HG03432 (cell line): ENCODE measurements around the gene RNGTT.

Experiments
- ATAC-seq: cut with Tn5 transposase; IDR thresholded peaks from one replicate; pipeline ENCODE4 v1.9.1; 2021; ENCODE audit warnings: mild to moderate bottlenecking, moderate library complexity; ENCODE audit not compliant: unreplicated experiment

Gene RNGTT

DNA sequence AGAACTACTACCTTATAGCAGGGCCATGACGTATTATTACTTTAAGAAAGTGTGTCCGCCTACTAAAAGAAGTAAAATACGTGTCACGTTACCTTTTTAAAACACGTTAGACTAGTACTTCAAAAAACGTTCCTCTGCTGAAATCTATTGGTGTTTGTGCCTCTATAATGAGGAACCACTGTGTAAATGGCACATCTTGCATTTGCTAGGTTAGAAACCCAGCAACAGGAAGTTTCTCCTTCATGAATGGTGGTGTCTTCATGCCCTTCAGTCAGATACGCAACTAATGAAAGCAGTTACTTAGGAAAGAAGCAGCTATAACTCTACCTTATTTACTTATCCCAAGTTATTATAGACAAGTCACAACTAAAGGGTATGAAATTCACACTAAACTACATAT is 343.5 kb downstream of the RNGTT start:
- ATAC-seq, result no peak

DNA sequence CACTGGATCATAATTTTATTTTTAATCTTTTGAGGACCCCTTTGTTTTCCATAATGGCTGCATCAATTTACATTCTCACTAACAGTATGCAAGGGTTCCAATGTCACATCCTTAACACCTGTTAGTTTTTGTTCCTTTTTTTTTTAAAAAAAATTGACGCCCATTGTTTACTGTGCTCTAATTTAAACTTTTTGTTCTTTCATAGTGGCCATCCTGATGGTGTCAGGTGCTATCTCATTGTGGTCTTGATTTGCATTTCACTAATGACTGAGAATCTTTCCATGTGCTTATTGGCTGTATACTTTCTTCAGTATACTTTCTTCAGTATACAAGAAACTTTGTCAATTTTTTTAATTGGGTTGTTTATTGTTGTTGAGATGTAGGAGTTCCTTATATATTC is 347.0 kb downstream of the RNGTT start:
- ATAC-seq, result no peak

DNA sequence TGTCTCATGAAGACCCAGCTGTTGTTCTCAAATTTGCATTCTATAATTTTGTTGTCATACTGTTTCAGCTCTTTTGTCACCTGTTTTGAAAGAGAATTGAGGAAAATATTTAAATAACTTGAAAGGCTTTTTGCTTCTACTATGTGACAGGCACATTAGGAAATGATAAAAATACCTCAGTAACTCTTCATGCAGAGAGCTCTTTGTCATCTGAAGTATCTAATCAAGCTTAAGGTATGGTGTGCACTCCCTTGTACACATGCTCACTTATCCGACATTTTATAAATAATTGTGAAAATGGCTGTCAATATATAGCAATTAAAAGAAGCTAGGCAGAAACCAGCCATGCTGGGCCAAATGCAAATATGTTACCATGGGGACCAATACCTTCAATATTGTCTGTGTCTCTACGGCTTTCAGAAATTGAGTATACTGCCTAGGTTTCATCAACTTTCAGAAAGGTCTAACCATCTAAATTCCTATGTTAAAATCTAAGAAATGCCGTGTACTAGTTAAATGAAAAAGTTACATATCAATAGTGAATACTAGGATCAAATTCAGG is 349.0 kb downstream of the RNGTT start:
- no peak for ATAC-seq

DNA sequence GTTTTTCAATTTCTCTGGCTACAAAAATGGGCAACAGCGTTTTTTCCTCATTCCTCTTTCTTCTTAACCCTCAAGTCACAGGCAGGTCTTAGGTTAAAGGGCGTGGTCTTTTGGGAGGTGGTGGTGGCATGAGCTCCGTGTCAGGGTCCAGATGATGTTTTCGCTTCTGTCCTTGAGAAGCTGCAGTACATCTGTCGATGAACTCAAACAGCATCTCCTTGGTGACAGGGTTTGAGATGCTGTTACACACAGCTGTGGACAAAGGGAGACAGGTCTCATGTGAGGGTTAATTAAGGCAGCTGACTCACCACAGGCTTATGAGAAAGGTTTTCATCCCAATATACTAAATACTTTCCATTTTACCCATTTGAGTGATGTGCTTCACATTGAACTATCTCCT is 350.8 kb downstream of the RNGTT start:
- no peak for ATAC-seq

DNA sequence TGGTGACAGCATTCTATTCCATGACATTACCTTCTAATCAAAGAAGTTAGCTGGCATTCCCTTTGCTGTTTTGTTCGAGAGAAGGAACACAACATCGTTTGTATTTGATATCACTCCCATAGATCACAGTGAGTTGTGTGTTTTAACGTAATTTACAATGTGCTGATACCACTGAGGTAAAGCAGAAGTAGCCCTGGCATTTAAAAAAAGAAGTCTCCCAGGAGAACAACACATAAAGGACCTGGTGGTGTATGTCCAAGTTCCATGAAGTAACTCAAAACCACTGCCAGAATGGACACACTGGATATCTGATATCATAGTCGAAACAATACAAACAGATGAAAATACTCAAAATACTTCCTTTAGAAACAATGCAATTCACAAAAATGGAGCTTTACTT is 351.7 kb downstream of the RNGTT start:
- ATAC-seq, result no peak

DNA sequence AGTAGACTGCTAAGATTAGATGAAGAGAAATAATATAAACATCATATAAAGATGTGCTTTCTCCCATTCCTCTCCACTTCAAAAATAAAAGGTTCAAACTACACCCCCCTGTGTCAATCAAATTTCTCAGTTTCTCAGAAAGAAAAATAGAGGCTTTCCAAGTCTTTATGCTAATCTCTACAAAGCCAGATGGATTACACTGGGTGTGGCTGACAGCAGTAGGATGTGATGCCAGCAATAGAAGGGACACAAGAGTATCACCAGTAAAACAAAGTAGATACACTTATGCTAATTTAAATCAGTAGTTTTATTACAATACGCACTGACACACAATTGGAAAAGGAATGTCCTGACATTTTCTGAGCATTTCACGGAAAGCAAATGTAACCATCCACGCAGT is 353.4 kb downstream of the RNGTT start:
- no peak for ATAC-seq

DNA sequence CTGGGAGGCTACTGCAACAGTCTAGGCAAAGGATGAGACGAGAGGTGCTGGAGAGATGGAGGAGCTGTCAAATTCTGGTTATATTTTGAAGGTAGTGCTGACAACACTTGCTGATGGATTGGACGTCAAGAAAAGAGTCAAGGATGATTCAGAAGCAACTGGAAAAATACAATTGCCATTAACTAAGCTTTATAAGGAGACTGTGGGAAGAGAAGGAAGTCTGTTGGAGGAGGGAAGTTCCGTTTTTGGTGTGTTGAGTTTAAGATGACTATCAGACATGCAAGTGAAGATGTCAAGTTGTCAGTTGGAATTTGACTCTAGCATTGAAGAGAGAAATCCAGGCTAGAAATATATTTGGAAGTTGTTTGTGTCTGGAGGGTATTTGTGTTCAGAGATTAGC is 358.1 kb downstream of the RNGTT start:
- ATAC-seq, result no peak

DNA sequence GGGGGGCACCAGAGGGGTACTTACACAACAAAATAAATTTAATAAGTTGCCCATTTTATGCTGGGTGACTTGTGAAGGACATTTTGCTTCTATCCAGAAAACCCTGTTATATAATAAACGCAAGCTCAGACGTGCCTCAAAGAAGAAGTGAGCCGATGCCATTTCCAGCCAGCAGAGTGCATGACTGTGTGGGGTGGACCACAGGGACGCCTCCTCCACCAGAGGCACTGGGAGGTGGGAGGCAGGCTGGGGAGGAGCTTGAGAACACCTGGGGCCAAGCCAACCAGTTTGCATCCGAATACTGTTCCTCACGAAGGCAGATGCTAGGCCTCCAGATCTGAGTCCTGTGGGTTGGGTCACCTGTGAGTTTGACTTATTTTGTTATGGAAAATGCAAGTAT is 363.8 kb downstream of the RNGTT start:
- ATAC-seq, result no peak

DNA sequence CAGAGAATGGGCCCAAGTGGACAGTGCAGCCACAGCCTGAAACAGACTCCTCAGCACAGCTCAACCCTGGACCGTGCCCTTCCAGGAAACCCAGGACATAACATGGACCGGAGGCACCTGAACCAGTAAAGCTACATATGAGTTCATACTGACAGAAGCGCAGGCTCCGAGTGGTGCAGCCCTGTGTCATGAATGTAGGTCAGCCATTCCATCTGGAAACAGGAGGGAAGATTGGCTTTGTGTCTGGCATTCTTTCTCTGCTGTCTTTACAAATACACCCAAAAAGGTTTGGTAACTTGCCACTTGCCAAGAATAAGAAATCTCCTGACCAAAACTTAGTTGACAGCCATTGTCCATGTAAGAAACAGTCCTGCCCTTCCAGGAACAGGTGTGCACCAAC is 366.6 kb downstream of the RNGTT start:
- ATAC-seq, result no peak

DNA sequence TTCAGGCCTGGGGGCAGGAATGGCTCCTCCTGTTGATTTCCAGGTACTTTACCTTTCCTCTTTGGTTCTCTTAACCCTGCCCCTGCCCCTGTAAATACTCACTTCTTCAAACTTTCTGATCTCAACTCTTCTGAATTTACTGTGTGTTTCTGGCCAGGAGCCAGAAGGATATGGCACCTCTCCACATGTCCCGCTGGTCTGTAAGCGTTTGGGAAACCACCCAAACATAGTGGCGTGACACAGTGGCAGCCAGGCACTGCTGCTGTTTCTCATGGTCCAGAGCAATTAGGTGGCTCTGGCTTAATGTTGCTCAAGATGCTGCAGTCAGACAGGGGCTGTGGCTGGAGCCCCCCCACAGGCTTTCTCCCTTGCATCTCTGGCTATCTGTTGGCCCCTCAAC is 374.5 kb downstream of the RNGTT start:
- peak; percentile 54 for ATAC-seq

DNA sequence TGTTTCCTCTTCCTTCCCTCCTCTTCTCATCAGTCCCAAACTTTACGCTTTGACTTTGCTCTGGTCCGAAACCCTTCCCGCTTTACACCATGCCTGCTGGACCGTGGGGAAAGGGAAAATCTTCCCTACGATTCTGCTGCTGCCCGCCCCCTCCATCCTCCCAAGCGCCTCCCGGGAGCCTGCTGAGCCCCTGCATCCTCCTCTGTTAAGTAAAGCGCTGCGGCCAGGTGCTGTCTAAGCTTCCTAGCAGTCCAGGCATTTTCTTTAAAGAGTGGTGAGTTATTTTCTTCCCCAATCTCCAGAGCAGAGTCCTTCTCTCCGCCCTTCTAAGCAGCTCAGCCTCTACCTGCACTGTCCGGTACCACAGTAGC is 376.3 kb downstream of the RNGTT start:
- ATAC-seq, result no peak

DNA sequence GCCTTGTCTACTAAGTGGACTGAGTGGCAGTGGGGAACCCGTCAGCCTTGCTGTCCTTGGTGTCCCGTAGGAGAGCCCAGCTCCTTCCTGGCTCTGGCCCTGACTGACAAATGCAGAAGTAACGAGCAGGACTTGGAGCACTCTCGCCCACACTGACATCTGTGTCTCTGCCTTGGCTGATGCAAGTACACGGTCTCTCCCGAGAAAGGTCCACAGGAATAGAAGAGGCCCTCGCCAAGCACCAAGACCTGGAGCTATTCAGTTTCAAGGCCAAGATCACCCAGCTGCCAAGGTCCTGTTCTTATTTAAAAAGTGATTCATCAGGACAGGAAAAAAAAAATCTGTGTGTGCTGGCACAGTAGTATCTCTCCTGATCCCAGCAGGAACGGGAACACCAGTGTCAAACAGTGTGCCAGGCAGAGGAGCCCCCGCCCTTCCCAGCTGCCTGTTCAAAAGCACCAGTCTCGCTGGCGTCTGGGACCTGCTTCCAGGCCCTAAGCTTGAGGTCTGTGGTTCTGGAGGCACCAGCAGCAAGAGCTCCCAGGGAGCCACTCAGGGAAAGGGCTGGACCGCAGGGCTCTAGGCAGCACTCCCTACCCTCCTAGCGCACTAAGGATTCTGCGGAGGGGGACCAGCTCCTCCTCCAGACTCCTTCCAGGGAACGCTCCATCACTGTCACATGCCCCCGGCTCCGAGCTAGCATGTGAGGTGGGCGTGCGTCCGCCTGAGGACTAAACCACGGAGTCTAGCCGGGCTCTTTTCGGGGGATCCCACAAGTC is 376.9 kb downstream of the RNGTT start:
- no peak for ATAC-seq

DNA sequence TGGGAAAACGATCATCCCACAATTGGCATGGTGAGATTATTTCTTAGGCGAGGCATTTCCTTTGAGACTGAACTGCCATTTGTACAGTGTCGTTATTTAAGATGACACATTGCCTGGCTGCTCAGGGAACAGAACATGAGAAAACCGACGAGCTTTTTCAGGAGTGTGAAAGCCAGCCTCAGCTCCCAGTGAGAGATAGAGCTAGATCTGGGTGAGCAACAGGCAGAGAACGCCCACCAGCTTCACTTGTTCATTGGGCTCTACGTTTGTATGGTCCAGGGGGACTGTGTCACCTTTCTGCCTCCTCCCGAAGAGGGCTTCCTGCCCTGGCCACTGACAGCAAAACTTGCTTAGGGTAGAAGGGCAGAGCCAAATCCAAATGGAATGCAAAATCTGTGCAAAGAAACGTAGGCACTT is 378.1 kb downstream of the RNGTT start:
- no peak for ATAC-seq

DNA sequence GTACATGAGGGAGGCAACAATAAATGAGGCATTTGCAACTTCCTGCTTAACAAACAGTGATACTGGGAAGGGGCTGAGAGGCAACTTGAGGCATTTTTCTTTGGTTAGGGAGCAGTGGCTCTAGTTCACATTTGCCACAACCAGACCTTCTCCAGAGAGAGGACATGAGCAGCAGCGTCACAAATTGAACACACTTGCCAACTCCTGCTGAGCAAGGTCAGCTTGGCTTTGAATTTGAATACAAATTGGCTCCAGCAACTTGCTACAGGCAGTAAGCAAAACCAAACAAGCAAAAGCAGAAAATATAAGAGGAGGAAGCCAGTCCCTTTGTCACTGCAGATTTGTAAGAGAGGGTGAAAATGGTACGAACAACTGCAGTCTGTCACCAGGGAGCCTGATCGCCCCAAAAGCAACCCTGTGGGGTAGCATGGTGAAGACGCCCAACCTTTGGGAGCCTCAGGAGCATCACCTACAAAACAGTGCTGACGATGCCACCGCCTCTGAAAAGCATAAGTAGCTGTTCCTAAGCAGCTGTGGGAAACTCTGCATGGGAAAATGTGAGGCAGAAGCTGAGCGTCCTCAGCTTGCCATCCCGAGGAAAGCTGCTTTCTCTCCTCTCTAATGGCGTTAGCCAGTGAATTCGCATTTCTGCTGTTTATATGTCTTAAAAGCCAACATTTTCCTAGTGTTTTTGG is 378.7 kb downstream of the RNGTT start:
- no peak for ATAC-seq

DNA sequence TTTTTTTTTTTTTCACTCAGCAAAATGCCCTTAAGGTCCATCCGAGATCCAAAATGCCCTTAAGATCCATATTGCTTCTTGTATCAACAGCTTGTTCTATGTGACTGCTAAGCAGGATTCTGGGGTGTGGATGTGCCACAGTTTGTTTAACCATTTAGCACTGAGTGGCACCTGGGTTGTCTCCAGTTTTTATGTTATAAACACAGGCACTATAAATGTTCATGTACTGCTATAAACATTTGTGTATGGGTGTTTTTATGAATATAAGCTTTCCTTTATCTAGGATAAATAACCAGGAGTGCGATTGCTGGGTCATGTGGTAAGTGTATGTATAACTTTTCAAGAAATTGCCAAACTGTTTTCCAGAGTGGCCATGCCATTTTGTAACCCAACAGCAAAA is 386.0 kb downstream of the RNGTT start:
- ATAC-seq, result no peak

DNA sequence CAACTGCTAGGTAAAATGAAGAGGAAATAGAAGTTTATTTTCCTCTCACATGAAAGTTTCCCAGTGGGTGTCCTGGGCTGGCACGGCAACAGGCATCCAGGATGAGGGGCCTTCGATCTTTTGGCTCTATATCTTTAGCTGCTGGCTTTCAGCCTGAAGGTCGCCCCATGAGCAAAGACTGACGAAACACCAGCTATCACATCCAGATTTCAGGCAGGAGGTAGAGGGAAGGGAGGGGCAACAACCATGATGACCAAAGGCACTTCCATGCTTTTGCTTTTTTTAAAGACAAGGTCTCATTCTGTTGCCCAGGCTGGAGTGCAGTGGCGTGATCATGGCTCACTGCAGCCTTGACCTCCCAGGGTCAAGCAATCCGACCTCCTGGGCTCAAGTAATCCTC is 387.9 kb downstream of the RNGTT start:
- ATAC-seq, result no peak

DNA sequence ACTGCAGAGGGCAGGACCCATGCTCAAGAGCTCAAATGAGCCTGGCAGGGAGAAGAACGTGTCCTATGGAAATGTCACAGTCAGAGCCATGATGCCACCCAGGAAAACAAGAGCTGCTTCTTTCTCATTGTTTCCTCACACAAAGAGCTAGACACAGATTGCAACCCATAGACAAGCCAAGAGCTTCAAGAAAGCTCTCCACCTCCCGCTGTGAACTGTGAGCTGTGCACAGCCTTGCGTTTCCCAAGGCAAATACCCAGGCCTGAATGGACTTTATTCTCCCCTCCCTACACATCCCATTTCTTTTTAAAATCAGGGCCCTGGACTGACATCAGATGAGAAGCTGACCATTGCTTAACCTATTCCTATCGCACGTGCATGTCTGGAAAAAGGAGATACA is 388.8 kb downstream of the RNGTT start:
- no peak for ATAC-seq

DNA sequence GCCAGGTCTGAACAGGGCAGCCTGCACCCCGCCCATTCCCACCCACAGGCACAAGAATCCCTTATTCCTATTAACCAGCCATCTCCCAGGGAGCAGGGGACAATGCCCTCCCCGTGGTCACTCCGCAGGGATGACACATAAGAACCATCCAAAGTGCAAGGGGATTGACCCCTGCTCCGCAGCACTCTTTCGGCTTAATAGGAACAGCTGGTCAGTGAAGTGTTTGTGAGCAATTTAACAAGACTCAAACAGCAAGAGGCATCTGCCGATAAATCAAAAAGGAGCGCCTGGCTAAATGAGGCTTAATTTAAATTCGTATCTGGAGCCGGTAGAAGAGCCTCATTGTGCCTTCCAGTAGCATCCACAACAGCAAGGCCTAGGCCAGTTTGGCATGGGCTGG is 389.4 kb downstream of the RNGTT start:
- no peak for ATAC-seq

DNA sequence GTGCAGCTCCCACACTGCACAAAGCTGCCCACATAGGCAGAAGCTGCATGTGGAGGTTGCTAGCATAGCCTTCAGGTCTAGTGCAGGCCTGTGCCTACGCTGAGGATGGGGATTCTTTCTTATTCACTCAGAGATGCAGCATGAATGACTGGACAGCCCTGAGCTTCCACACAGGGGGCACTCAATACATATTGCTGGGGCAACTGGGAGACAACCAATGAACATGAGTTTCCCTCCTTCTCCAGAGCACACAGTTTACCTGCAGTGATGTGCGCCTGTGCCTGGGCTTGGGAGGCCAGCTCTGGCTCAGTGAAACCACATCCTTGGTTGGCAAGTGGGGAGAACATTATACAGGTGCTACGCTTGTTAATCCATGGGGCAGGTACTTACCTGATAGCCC is 389.9 kb downstream of the RNGTT start:
- ATAC-seq, result no peak

DNA sequence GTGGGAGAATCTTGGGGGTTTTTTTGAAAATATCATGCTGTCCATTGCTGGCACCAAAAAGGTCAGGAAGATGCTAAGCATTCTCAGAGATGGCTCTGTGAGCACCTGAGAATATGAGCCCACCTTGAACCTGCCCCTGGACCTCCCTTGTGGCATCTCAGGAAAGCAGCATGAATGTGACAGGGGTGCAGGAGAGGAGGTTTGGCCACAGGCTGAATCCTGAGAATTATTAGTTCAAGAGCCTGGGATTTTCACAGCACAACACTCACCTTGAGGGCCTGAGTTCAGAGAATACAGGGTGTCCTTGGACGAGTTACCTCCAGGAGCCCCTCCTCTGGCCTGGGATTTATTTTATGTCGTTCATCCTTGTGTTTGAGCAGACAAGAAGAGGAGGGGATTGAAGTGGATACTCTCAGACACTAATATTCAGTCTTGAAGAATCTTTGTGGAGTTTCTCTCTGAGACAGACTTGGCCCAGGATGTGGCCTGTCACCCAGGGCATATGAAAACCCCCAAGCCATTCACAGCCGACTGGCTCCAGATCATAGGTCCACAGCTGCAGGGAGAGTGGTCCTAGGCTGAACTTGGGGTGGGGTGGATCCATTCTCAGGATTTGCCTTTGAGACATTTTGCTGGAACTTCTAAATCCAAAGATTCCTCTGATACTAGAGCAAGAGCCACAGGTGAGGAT is 390.8 kb downstream of the RNGTT start:
- no peak for ATAC-seq

DNA sequence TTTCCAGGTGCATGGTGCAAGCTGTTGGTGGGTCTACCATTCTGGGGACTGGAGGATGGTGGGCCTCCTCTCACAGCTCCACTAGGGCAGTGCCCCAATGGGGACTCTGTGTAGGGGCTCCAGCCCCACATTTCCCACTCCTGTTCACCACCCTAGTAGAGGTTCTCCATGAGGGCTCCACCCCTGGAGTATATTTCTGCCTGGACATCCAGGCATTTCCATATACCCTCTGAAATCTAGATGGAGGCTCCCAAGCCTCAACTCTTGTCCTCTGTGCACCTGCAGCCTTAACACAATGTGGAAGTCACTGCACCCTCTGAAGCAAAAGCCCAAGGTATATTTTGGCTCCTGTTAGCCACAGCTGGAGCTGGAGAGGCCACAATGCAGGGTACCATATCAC is 393.5 kb downstream of the RNGTT start:
- no peak for ATAC-seq

DNA sequence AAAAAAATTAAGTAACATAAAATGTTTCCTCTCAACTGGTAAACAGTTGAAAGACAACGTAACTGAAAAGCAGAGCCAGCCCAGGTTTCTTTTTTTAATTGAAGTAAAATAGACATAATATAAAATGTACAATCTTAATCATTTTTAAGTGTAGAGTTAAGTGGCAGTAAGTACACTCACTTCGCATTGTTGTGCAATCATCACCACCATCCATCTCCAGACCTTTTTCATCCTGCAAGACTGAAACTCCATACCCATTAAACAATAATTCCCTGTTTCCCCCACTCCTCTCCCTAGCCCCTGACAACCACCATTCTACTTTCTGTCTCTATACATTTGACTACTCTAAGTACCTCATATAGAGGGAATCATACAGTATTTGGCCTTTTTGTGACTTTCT is 395.7 kb downstream of the RNGTT start:
- no peak for ATAC-seq
